AG09309 (cell line): ENCODE measurements around the gene SMARCD1.

ENCODE experiments used
- DNase-seq: peaks from one replicate; pipeline ENCODE4 v3.0.0-alpha.2; 2010; ENCODE audit warnings: low read depth
- H3K4me3 ChIP-seq: 2 replicates; pipeline ENCODE4 v1.5.1; 2011; ENCODE audit warnings: mild to moderate bottlenecking, low read depth, low read length, moderate library complexity; ENCODE audit not compliant: control insufficient read depth
- TF ChIP-seq, protein P1 (sequence below): IDR thresholded peaks from 2 replicates; pipeline ENCODE4 v1.5.1; 2011; ENCODE audit warnings: mild to moderate bottlenecking, low read depth, low read length, inconsistent platforms; ENCODE audit not compliant: insufficient read depth, control insufficient read depth; ENCODE audit errors: missing control alignments

The SMARCD1 gene

DNA sequence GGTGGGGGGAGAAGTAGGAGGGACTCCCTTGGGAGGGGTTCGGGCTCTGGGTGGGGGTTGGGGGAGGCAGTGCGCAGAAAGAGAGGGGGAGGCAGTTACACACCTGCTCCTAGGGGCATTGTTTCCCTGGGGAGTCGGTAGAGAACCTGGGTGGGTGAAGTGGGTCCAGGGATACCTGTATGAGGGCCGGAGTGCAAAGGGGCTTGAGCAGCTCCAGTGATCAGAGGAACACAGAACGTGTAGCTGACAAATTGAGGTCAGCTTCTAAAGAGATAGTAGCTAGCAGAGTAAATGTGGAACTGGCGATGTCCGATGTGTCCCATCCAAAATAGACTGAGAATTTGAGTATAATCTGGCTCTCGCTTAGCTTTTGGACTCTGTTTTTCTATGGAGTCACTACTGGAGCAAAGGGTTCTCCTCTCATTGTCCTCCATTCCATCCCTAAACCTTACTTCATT lies 502 bp downstream of the SMARCD1 start:
- no peak for DNase-seq
- peak overlapping the region; percentile 74 for H3K4me3 ChIP-seq
- TF ChIP-seq, protein P1, sequence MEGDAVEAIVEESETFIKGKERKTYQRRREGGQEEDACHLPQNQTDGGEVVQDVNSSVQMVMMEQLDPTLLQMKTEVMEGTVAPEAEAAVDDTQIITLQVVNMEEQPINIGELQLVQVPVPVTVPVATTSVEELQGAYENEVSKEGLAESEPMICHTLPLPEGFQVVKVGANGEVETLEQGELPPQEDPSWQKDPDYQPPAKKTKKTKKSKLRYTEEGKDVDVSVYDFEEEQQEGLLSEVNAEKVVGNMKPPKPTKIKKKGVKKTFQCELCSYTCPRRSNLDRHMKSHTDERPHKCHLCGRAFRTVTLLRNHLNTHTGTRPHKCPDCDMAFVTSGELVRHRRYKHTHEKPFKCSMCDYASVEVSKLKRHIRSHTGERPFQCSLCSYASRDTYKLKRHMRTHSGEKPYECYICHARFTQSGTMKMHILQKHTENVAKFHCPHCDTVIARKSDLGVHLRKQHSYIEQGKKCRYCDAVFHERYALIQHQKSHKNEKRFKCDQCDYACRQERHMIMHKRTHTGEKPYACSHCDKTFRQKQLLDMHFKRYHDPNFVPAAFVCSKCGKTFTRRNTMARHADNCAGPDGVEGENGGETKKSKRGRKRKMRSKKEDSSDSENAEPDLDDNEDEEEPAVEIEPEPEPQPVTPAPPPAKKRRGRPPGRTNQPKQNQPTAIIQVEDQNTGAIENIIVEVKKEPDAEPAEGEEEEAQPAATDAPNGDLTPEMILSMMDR = no peak

DNA sequence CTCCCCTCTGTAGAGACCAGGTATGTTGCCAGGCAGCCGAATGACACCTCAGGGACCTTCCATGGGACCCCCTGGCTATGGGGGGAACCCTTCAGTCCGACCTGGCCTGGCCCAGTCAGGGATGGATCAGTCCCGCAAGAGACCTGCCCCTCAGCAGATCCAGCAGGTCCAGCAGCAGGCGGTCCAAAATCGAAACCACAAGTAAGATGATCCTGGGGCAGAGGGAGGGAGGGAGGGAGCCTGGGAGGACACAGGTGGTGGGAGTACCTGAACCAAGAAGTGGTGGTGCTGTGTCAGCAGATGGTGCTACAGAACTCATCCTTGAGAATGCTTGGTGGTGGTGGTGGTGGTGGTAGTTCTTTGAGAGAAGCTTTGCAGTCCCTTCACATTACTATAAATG lies 1.0 kb downstream of the SMARCD1 start:
- no peak for DNase-seq
- peak overlapping the region; percentile 74 for H3K4me3 ChIP-seq
- TF ChIP-seq, protein P1 = no peak

DNA sequence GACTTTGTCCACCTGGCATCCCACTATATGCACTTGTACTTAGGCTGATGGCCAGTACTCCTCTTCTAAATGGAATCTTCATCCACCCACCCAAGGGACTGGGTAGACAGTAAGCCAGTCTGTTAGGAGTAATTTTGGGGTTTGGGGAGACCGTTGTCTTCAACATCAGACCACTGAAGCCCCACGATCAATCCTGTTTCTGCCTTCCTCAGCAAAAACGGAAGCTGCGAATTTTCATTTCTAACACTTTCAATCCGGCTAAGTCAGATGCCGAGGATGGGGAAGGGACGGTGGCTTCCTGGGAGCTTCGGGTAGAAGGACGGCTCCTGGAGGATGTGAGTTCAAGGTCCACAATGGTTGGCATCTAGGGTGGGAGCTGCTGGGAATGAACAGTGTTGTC lies 2.0 kb downstream of the SMARCD1 start:
- TF ChIP-seq, protein P1 = no peak
- H3K4me3 ChIP-seq = no peak overlapping the region
- no peak for DNase-seq

DNA sequence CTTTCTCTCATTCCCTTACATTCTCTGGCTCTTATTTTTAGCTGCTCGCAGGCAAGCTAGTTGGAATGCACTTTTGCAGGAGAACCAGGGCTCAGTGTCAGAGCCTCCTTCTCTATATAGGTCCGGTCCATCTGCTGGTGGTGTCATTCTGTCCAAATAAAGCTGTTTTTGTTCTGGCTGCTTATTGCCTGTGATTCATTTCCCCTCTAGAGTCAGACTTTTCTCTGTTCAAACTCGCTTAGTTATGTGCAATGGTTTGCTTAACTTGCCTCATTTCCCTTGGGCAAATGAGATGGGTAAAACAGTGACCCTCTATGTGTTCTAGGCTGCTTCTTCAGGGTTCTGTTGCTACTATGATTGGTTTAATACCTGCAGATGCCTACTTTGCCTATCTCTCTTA lies 2.9 kb downstream of the SMARCD1 start:
- no peak overlapping the region for H3K4me3 ChIP-seq
- TF ChIP-seq, protein P1 = no peak
- DNase-seq = no peak

DNA sequence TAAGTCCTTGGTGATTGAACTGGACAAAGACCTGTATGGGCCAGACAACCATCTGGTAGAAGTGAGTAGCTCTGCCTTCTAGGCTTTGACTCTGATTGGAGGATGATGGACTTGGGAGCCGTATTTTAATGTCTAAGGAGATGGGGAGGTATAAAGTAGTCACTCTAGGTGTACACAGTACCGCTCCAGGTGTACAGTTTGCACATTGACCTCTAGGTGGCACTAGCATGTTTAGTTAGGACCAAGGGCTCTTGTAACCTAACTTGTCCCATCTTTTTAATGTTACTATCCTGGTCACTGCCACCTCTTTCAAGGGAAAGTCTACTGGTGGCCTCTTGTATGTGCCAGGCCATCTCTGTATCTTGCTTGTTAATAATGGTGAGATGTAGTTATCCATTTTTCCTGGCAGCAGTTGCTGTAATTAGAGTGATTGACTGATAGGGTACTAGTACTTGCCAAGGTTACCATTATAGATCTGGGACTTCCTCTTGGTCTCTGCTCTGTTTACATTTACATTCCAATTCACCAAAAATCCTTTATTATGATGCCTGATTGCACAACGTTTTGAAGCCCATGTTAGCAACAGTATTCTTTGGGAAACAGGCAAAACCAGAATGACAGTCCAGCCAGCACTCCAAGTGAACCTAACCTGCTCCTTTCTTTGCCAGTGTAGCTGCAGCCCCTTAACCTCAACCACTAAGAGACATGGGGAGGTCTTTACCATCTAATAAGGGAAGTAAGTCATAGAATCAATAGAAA lies 3.6 kb downstream of the SMARCD1 start:
- no peak overlapping the region for H3K4me3 ChIP-seq
- TF ChIP-seq, protein P1 = peak; percentile 75
- no peak for DNase-seq

DNA sequence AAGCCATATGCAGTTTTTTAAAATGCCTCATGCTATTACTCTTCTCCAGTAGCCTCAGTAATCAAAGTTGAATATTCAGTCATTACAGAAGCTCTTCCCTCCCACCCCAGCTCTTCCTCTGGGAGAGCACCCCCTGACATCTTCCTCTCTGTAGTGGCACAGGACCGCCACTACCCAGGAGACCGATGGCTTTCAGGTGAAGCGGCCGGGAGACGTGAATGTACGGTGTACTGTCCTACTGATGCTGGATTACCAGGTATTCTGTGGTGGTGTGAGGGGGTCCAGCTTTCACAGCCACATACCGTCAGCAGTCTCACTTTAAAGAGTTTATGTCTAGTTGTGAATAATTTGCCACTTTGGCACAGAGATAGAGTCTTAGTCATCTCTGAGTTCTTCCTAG lies 4.6 kb downstream of the SMARCD1 start:
- H3K4me3 ChIP-seq = no peak overlapping the region
- no peak for DNase-seq
- TF ChIP-seq, protein P1 = no peak
